ENCODE measurements around the gene SDHD. TPM values are rescaled to one million over a fixed set of nuclear protein-coding genes. Genes with fewer than 3 reads are reported as not detected.

The SDHD gene
- total and polyA plus RNA-seq, 9 of the 15 experiments (the other 6 are each of a cell fraction or from before 2014, with no cell fraction given) = 150 to 1,225 (median 215) TPM

- TF ChIP-seq PRMT5 (CRISPR knock-in tag; IDR thresholded peaks at IDR 0.05) (no peak), ZNF398 (CRISPR knock-in tag; IDR thresholded peaks at IDR 0.05) (no peak), MEF2D (tag; conservative IDR thresholded peaks at IDR 0.05; ENCODE audit: low read depth) (no peak), ELF1 (tag; IDR thresholded peaks at IDR 0.05) (no peak), CREBBP (IDR thresholded peaks at IDR 0.05; ENCODE audit: low read depth, low read length) (no peak), MTA2 (IDR thresholded peaks at IDR 0.05; ENCODE audit: low read depth) (no peak), GMEB1 (CRISPR knock-in tag; IDR thresholded peaks at IDR 0.05) (no peak), HNRNPK (IDR thresholded peaks at IDR 0.05; ENCODE audit: low read depth, low read length, poor library complexity, severe bottlenecking) (no peak), HMGN3 (IDR thresholded peaks at IDR 0.05; ENCODE audit: borderline replicate concordance, extremely low read depth, insufficient read length, low read depth, low read length) (no peak), TOE1 (IDR thresholded peaks at IDR 0.05; ENCODE audit: borderline replicate concordance) (no peak), TOE1 (CRISPR knock-in tag; IDR thresholded peaks at IDR 0.05; ENCODE audit: borderline replicate concordance, low read depth) (0 out of 2 replicates have a peak, but pooled peaks have one; percentile 18), E2F5 (CRISPR knock-in tag; IDR thresholded peaks at IDR 0.05) (no peak), CHD2 (IDR thresholded peaks at IDR 0.05; ENCODE audit: low read depth, low read length) (no peak), ZNF282 (CRISPR knock-in tag; IDR thresholded peaks at IDR 0.05) (no peak), ESRRA (IDR thresholded peaks at IDR 0.05; ENCODE audit: borderline replicate concordance, low read depth) (peak; percentile 48; the same call in 1 of the 2 replicates), KAT8 (IDR thresholded peaks at IDR 0.05; ENCODE audit: low read depth) (no peak), POLR2AphosphoS2 (IDR thresholded peaks at IDR 0.05; ENCODE audit: low read length) (no peak; the same call in 1 of the 2 replicates), XRCC4 (IDR thresholded peaks at IDR 0.05; ENCODE audit: extremely low read depth, insufficient read depth, insufficient read length) (no peak), RNF219 (CRISPR knock-in tag; IDR thresholded peaks at IDR 0.05) (no peak), DEAF1 (CRISPR knock-in tag; IDR thresholded peaks at IDR 0.05) (0 out of 2 replicates have a peak, but pooled peaks have one; percentile 27), ZNF146 (CRISPR knock-in tag; IDR thresholded peaks at IDR 0.05; ENCODE audit: unreplicated experiment) (no peak)
Observed at GRCh38 chr11:112085822-112086421, 751 bp upstream of the SDHD start (continued).

Measured in K562 (cell line).